Right lobe of liver (tissue), 4 donors: Measurements from ENCODE around the gene TCEAL6.

ENCODE experiments used
- POLR2A ChIP-seq: fragments of 450-650 bp; IDR thresholded peaks from one replicate; pipeline ENCODE4 v1.6.1; 2017; ENCODE audit warnings: antibody characterized with exemption, mild to moderate bottlenecking
- TF ChIP-seq, protein P1 (sequence below), 4 donors: fragments of 200-600 bp in 3 of 4; fragments of 450-650 bp in 1 of 4; IDR thresholded peaks; one replicate each; pipeline versions ENCODE4 v1.5.1 to v1.8.0; 2016 to 2022; ENCODE audit warnings: antibody characterized with exemption in 4 of 4, mild to moderate bottlenecking in 2 of 4
- donor health status: DM: no; HTN: no; CAD: no.
- donor health status: DM: no; HTN: no; CAD: no.
- donor health status: DM: no; HTN: yes; CAD: no.

DNA sequence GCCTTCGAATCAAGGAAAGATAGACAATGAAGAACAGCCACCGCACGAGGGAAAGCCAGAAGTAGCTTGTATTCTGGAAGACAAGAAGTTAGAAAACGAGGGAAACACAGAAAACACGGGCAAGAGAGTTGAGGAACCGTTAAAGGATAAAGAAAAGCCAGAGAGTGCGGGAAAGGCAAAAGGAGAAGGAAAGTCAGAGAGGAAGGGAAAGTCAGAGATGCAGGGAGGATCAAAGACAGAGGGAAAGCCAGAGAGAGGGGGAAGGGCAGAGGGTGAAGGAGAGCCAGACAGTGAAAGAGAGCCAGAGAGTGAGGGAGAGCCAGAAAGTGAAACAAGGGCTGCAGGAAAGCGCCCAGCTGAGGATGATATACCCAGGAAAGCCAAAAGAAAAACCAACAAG, 15.4 kb downstream of the TCEAL6 start:
- TF ChIP-seq, protein P1, sequence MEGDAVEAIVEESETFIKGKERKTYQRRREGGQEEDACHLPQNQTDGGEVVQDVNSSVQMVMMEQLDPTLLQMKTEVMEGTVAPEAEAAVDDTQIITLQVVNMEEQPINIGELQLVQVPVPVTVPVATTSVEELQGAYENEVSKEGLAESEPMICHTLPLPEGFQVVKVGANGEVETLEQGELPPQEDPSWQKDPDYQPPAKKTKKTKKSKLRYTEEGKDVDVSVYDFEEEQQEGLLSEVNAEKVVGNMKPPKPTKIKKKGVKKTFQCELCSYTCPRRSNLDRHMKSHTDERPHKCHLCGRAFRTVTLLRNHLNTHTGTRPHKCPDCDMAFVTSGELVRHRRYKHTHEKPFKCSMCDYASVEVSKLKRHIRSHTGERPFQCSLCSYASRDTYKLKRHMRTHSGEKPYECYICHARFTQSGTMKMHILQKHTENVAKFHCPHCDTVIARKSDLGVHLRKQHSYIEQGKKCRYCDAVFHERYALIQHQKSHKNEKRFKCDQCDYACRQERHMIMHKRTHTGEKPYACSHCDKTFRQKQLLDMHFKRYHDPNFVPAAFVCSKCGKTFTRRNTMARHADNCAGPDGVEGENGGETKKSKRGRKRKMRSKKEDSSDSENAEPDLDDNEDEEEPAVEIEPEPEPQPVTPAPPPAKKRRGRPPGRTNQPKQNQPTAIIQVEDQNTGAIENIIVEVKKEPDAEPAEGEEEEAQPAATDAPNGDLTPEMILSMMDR (IDR thresholded peaks at IDR 0.05): no peak
- no peak for TF ChIP-seq POLR2A
